K562 (cell line): ENCODE results near the gene PPP2R2D. TPM values are rescaled to one million over a fixed set of nuclear protein-coding genes. Genes with fewer than 3 reads are reported as not detected.

Source experiments
- polyA plus RNA-seq, 8 experiments: library from polyadenylated mRNA; depleted of rRNA in 4 of 8; stranded (reverse) in 5 of 8; unstranded in 3 of 8; fragments of >200 nt; fragmentation: Nextera tagmentation in 2 of 8; fragmentation: Illumina TruSeq in 1 of 8; extraction: Ambion mirVana in 2 of 8; extraction: Trizol in 1 of 8; gene quantifications; 2 replicates each; pipeline versions ENCODE4 v1.2.1 to v1.2.3, GENCODE V29; 2011 to 2014; ENCODE audit warnings: inconsistent platforms in 1 of 8, missing spikeins in 1 of 8
- total RNA-seq, 7 experiments: library from RNA; depleted of rRNA in 6 of 7; stranded (reverse); fragments of >200 nt in 6 of 7; fragmentation: Illumina TruSeq in 2 of 7; extraction: Trizol in 2 of 7; gene quantifications; 2 replicates each; pipeline versions ENCODE4 v1.2.1 to v1.2.3, GENCODE V29; 2011 to 2021; ENCODE audit warnings: low replicate concordance in 1 of 7
- TF ChIP-seq, protein P1 (sequence below): fragments of 200-600 bp; sonication (generic); IDR thresholded peaks from one replicate; pipeline ENCODE4 v1.6.1; 2012; ENCODE audit warnings: mild to moderate bottlenecking, low read depth, low read length, inconsistent platforms

Gene PPP2R2D
- total and polyA plus RNA-seq, 9 of the 15 experiments (the other 6 are each of a cell fraction or from before 2014, with no cell fraction given), result 1.9 to 37.0 (median 26.8) TPM

DNA sequence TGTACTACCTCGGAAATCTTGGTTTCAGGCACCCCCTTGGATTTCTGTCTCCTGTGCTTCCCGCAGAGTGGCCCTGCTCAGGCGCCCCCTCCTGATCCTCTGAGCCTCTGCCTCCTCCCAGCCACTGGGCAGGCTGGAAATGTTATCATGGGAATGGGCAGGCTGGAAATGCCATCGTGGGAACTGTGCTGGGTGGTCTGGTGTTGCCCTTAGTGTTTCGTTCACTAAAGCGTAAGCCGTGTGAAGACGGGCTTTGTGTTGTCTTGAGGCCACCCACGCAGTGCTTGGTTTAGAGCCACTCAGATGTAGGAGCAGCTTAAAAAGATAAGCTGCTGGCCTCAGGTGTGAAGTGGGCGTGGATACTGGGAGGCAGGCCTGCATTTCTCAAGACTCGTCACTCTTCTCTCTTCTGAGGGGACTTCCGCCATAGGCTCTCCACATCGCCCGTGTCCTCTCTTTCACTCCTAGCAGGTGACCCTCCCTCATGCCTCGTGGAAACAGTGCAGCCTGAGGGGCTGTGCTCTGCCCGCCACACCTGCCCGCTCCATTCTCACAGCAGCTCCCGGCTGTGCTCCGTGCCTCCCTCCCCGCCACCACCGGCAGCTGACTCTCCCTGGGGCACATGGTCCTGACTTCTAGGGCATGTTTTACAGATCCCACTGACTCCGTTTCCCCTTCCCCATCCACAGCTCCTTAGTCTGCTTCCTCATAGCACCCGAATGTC lies 28.5 kb downstream of the PPP2R2D start (continued):
- TF ChIP-seq, protein P1, sequence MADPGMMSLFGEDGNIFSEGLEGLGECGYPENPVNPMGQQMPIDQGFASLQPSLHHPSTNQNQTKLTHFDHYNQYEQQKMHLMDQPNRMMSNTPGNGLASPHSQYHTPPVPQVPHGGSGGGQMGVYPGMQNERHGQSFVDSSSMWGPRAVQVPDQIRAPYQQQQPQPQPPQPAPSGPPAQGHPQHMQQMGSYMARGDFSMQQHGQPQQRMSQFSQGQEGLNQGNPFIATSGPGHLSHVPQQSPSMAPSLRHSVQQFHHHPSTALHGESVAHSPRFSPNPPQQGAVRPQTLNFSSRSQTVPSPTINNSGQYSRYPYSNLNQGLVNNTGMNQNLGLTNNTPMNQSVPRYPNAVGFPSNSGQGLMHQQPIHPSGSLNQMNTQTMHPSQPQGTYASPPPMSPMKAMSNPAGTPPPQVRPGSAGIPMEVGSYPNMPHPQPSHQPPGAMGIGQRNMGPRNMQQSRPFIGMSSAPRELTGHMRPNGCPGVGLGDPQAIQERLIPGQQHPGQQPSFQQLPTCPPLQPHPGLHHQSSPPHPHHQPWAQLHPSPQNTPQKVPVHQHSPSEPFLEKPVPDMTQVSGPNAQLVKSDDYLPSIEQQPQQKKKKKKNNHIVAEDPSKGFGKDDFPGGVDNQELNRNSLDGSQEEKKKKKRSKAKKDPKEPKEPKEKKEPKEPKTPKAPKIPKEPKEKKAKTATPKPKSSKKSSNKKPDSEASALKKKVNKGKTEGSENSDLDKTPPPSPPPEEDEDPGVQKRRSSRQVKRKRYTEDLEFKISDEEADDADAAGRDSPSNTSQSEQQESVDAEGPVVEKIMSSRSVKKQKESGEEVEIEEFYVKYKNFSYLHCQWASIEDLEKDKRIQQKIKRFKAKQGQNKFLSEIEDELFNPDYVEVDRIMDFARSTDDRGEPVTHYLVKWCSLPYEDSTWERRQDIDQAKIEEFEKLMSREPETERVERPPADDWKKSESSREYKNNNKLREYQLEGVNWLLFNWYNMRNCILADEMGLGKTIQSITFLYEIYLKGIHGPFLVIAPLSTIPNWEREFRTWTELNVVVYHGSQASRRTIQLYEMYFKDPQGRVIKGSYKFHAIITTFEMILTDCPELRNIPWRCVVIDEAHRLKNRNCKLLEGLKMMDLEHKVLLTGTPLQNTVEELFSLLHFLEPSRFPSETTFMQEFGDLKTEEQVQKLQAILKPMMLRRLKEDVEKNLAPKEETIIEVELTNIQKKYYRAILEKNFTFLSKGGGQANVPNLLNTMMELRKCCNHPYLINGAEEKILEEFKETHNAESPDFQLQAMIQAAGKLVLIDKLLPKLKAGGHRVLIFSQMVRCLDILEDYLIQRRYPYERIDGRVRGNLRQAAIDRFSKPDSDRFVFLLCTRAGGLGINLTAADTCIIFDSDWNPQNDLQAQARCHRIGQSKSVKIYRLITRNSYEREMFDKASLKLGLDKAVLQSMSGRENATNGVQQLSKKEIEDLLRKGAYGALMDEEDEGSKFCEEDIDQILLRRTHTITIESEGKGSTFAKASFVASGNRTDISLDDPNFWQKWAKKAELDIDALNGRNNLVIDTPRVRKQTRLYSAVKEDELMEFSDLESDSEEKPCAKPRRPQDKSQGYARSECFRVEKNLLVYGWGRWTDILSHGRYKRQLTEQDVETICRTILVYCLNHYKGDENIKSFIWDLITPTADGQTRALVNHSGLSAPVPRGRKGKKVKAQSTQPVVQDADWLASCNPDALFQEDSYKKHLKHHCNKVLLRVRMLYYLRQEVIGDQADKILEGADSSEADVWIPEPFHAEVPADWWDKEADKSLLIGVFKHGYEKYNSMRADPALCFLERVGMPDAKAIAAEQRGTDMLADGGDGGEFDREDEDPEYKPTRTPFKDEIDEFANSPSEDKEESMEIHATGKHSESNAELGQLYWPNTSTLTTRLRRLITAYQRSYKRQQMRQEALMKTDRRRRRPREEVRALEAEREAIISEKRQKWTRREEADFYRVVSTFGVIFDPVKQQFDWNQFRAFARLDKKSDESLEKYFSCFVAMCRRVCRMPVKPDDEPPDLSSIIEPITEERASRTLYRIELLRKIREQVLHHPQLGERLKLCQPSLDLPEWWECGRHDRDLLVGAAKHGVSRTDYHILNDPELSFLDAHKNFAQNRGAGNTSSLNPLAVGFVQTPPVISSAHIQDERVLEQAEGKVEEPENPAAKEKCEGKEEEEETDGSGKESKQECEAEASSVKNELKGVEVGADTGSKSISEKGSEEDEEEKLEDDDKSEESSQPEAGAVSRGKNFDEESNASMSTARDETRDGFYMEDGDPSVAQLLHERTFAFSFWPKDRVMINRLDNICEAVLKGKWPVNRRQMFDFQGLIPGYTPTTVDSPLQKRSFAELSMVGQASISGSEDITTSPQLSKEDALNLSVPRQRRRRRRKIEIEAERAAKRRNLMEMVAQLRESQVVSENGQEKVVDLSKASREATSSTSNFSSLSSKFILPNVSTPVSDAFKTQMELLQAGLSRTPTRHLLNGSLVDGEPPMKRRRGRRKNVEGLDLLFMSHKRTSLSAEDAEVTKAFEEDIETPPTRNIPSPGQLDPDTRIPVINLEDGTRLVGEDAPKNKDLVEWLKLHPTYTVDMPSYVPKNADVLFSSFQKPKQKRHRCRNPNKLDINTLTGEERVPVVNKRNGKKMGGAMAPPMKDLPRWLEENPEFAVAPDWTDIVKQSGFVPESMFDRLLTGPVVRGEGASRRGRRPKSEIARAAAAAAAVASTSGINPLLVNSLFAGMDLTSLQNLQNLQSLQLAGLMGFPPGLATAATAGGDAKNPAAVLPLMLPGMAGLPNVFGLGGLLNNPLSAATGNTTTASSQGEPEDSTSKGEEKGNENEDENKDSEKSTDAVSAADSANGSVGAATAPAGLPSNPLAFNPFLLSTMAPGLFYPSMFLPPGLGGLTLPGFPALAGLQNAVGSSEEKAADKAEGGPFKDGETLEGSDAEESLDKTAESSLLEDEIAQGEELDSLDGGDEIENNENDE, result no peak
